NCI-H510A treated with DMSO at 0.1 percent for 48 hours (cell line): ENCODE results near the gene SLC2A13.
A peak's percentile ranks its signal among the peaks of the same experiment; 100 is the strongest.
"Not testable (repeated sequence)": the region's sequence is repeated elsewhere in the genome, so short reads cannot be mapped to it uniquely, and the experiment has no call there.

Experiments
- DNase-seq: peaks from one replicate; lab custom pipeline; 2025; lab: John Stamatoyannopoulos, UW

Gene SLC2A13

GRCh38 chr12:39807043-39807442 is 298.8 kb downstream of the SLC2A13 start:
- no peak for DNase-seq

DNA sequence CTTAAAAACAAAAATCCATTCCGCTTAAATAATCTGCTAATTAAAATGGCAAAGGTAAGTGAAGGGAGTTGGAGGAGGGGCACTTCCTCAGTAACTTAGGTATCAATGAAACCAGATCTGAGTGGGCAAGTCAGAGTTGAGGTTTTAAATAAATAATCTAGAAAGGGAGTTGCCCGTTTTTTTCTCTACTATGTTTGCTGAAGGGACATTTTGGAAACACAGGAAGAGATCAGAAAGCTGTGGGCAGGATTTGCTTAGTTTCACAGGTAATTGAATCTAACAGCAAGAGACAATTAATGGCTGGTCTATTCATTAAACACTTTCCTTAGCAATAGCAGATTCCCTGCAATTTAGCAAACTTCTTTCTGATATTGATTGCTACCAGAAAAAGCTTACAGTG is 300.2 kb downstream of the SLC2A13 start:
- no peak for DNase-seq

DNA sequence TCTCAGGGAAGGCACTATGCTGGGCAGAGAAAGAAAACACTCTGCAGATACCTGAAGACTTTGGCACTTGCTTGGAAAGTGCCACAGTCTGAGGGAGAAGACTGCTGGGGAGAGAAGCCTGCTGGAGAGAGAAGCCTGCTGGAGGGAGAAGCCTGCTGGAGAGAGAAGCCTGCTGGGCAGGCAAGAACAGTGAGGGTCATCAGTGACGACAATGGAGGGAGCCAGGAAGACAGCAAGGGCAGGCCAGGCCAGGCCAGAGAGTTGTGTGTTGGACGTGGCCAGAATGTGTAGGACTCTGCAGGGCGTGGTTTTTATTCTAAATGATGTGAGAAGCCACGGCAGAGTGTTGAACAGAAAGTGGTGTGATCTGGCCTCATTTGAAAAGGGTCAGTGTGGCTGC is 301.0 kb downstream of the SLC2A13 start:
- DNase-seq: no peak

- DNase-seq: no peak
Measured at GRCh38 chr12:39804479-39804878, 301.4 kb downstream of the SLC2A13 start.

- no peak for DNase-seq
Measured at GRCh38 chr12:39803151-39803550, 302.7 kb downstream of the SLC2A13 start.

DNA sequence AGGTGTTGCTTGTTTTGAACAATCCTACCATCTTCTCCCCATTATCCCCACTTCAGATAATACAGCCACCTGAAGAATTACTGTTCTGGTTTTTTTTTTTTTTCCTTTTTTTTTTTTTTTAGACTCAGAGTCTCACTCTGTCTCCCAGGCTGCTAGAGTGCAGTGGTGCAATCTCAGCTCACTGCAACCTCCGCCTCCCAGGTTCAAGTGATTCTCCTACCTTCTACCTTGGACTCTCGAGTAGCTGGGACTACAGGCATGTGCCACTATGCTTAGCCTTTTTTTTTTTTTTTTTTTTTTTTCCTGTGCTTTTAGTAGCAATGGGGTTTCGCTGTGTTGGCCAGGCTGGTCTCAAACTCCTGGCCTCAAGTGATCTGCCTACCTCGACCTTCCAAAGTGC is 306.9 kb downstream of the SLC2A13 start:
- DNase-seq: no peak

GRCh38 chr12:39798429-39798828 is 307.5 kb downstream of the SLC2A13 start:
- DNase-seq: no peak

DNA sequence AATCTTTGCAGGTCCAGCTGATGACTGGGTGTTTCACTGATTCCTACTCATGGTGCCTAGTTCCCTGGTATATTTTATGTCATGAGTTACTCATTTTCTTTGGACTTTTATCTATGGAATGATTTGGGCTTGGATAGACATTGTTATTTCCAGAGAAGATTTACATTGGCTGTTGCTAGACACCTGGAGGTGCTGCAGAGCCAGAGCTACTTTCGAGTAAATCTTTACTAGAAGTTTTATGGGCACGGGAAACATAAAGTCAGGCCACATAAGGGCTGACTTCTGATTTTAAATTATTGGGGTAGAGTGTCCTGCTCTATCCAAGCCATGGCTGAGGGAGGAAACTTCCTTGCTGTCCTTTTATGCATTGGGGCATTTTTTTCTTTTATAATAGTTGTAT is 310.4 kb downstream of the SLC2A13 start:
- DNase-seq: no peak

DNA sequence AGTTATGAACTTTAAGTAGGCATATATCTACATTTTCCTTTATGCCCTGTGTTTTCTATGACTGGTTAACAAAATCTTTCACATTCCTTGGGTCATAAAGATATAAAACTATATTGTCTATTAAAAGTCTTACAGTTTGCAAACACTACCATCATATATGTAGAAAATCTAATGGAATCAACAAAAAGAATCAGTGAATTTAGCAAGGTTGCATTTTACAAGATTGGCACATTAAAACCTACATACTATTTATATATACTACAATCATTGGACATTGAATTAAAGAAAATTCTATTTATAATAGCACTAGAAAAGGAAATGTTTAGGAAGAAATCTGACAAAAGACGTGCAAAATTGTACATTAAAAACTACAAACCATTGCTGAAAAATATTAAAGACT is 312.9 kb downstream of the SLC2A13 start:
- no peak for DNase-seq

DNA sequence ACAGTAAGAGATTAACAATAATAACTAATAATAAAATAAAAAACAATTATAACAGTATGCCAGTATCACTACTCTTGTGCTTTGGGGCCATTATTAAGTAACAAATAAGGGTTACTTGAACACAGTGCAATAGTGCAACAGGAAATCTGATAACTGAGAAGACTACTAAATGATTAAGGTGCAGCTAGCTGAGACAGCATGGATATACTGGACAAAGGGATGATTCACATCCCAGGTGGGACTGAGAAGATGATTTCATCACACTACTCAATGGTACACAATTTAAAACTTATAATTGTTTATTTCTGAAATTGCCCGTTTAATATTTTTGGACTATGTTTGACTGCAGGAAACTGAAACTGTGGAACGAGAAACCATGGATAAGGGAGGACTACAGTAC is 317.6 kb downstream of the SLC2A13 start:
- no peak for DNase-seq

DNA sequence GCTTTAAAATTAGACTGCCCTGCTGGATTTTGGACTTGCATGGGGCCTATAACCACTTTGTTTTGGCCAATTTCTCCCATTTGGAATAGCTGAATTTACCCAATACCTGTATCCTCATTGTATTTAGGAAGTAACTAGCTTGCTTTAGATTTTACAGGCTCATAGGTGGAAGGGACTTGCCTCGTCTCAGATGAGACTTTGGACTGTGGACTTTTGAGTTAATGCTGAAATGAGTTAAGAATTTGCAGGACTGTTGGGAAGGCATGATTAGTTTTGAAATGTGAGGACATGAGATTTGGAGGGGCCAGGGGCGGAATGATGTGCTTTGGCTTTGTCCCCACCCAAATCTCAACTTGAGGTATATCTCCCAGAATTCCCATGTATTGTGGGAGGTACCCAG is 320.1 kb downstream of the SLC2A13 start:
- not testable (repeated sequence) for DNase-seq

- no peak for DNase-seq
Measured at GRCh38 chr12:39782026-39782545, 323.8 kb downstream of the SLC2A13 start.

DNA sequence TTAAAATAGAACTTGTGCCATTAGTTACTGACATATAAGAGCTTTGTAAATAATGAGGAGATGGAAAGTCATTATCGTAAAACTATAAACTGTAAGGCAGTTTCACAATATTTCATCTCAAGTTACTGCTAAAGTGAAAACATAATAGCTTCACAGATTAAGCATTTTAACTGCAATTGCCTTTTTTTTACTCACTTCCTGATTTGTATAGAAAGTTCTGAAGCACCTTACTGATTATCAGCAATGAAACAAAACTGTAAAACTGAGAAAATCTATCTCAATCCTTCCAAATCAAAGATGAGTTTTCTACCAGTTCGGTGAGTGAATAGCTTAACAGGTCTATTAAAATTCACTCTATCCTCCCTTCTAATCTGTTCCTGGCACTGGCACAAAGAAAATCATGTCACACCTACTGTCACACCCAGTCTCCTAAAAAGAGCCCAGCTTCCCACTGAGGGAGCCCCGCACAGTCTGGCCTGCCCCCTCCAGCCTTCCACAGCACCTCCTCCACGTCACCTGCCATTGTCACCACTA is 324.9 kb downstream of the SLC2A13 start:
- DNase-seq: no peak

- no peak for DNase-seq
Measured at GRCh38 chr12:39780411-39780912, 325.4 kb downstream of the SLC2A13 start.

GRCh38 chr12:39779768-39780340 is 326.0 kb downstream of the SLC2A13 start:
- no peak for DNase-seq

DNA sequence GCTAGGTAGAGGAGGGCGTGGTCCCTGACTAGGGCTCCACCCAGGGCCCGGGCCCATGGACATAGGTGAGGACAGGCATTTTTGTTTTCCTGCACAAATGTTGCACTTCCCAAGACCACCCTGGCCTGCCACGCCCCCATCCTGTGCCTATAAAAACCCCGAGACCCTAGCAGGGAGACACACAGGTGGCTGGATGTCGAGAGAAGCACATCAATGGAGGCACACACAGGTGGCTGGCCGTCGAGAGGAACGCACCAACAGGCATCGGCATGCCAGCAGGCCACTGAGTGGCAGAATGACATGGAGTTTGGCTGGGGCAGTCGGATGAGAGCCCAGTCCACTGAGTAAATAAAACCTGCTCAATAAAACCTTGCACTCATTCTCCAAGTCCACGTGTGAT is 328.4 kb downstream of the SLC2A13 start:
- no peak for DNase-seq

DNA sequence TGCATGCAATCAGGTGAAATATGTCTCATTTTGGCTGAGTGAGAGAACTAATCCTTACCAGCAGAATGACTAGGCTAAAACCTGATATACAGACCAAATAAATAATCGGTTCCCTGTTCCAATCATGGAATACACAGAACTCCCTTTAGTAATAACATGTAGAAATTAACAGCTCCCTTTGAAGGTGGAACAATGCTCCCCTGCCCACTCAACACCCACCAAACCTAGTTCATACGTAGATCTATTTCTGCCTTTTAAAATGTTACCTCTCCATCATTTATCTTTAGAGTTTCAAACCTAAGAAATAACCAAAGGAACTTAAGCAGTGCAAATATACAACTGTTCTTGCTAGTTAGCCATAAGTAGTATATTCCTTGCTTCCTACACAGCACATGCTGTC is 332.6 kb downstream of the SLC2A13 start:
- DNase-seq: no peak

DNA sequence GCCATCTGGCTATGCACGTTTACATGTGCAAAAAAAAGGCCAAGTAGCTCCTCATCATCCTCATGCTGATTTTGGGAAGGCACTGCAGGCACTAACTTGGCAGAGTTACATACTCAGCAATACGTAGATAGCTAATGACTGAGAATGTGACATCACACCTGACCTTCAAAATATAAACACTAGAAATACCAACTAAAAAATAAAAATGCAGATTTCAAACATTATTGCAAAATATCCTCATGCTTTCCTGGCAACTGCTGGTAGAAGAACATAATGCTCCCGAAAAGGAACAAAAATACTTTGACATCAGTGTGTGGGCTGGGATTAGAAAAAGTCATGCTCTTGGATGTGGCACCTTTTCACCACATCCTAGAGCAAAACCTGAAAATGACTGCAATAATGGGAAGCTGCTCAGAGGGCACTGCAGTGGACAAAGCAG is 333.0 kb downstream of the SLC2A13 start:
- no peak for DNase-seq

DNA sequence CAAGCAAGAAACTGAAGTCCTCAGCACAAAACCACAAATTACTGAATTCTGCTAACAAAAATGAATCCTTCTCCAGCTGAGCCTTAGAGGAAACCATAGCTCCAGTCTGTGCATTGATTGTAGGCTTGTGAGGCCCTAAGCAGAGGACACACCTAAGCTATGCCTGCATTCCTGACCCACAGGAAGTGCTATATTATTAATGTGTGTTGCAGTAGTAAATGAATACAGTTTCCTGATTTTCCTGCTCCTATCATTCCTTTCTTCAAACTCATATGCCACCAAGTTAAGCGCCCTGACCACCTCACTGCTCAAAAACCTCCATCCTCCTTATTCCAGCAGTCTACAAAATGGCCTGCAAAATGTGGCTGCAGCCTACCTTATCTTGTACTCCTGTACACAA is 334.4 kb downstream of the SLC2A13 start:
- DNase-seq: no peak

GRCh38 chr12:39764944-39765560 is 340.8 kb downstream of the SLC2A13 start:
- DNase-seq: peak; percentile 26

- no peak for DNase-seq
Measured at GRCh38 chr12:39763890-39764169, 342.1 kb downstream of the SLC2A13 start.

GRCh38 chr12:39763071-39763889 is 342.6 kb downstream of the SLC2A13 start:
- no peak for DNase-seq

DNA sequence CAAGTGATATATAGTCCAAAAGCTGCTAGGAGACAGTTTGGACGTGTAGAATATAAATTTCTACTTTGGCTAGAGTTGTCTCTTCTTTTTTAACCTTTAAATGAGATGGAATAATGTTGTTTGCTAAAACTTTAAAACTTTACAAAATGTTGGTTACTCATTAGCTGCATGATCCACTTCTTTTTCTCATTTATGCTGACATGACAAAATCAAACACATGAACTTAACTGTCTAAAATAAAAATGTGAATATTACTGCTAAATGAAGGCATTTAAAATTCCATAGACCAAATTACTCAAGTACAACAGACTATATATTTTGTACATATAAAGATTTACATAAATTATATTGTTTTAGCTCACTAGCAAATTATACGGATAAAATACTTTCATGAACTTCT is 350.4 kb downstream of the SLC2A13 start:
- DNase-seq: no peak
